Gastrocnemius medialis (tissue), 4 donors: ENCODE data around the gene KRT86.

Experiments
- CTCF ChIP-seq, 5 experiments: fragments of 450-650 bp in 3 of 5; fragments of 200-600 bp in 2 of 5; sonication (generic) in 2 of 5; IDR thresholded peaks in 4 of 5; conservative IDR thresholded peaks in 1 of 5; 1 replicate in 4 of 5; 2 replicates in 1 of 5; pipeline ENCODE4 v1.5.1; 2016 to 2019; ENCODE audit warnings: antibody characterized with exemption in 5 of 5, mild to moderate bottlenecking in 3 of 5, moderate library complexity in 3 of 5
- POLR2A ChIP-seq, 2 donors: fragments of 450-650 bp; IDR thresholded peaks; one replicate each; pipeline ENCODE4 v1.6.1; 2017; ENCODE audit warnings: antibody characterized with exemption in 2 of 2, mild to moderate bottlenecking in 2 of 2, moderate library complexity in 2 of 2

DNA sequence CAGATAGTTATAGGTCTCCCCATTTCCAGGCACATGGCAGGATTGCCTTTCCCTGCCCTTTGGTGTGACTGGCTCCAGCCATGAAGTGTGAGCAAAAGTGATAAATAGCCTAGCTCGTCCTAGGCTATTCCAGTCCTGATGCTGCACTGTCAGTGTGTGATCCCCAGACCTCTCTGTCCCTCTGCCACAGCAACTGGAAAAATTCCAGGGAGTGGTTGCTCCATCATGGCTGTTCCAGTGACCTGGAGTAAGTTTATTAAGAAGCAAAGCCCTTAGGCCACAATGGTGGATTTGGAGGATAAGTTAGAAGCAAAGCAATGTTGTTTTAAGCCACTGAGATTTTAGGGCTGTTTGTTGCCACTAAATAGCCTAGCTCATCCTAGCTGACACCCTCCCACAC lies 56.6 kb downstream of the KRT86 start:
- TF ChIP-seq CTCF (IDR thresholded peaks at IDR 0.05 in 4 of 5, conservative IDR thresholded peaks at IDR 0.05 in 1 of 5) (no peak), POLR2A (IDR thresholded peaks at IDR 0.05) (no peak)
